Body of pancreas (tissue), 4 donors: ENCODE results near the gene HAAO. TPM values are rescaled to one million over a fixed set of nuclear protein-coding genes. Genes with fewer than 3 reads are reported as not detected.

Source experiments
- ATAC-seq: fragments of 150-250 bp; one replicate; pipeline ENCODE4 v1.9.1; 2016
- DNase-seq, 4 donors: peaks; one replicate each; pipeline ENCODE4 v3.0.0-alpha.2; 2019
- H3K27ac ChIP-seq, 4 donors: fragments of 200-600 bp; sonication (generic); 1 replicate in 3 of 4; 2 replicates in 1 of 4; pipeline versions ENCODE4 v1.5.1 to v1.6.1; 2016 to 2019; ENCODE audit warnings: mild to moderate bottlenecking in 1 of 4, mixed read lengths in 1 of 4, moderate library complexity in 1 of 4
- H3K27me3 ChIP-seq, 2 donors: fragments of 200-600 bp; sonication (generic); one replicate each; pipeline ENCODE4 v1.6.0; 2016; ENCODE audit warnings: mild to moderate bottlenecking in 1 of 2
- H3K36me3 ChIP-seq, 2 donors: fragments of 200-600 bp; sonication (generic); replicated peaks in 1 of 2; 2 replicates each; pipeline ENCODE4 v1.5.1; 2016; ENCODE audit warnings: low read depth in 2 of 2; ENCODE audit not compliant: insufficient read depth in 1 of 2
- H3K4me1 ChIP-seq: fragments of 200-600 bp; sonication (generic); one replicate; pipeline ENCODE4 v1.6.0; 2016
- H3K4me3 ChIP-seq, 2 donors: fragments of 200-600 bp; sonication (generic); 1 replicate in 1 of 2; 2 replicates in 1 of 2; pipeline ENCODE4 v1.5.1; 2016 to 2019
- H3K9me3 ChIP-seq, 3 donors: fragments of 200-600 bp; sonication (generic); 1 replicate in 2 of 3; 2 replicates in 1 of 3; pipeline ENCODE4 v1.5.1; 2016
- POLR2A ChIP-seq, 3 donors: fragments of 450-650 bp; IDR thresholded peaks; one replicate each; pipeline ENCODE4 v1.6.1; 2016; ENCODE audit warnings: antibody characterized with exemption in 3 of 3, mild to moderate bottlenecking in 2 of 3
- WGBS, 2 donors: methylation state at CpG; one replicate each; pipeline ENCODE4 v1.1.5; 2017; 5-methylcytosine and 5-hydroxymethylcytosine counted together
- intact Hi-C: fragments of 100-400 bp; cut with DNase I; formaldehyde crosslinking; loops from one replicate; pipeline ENCODE4 v1.15.1; 2023
- total RNA-seq, 2 donors: library from RNA; depleted of rRNA; stranded (reverse); fragments of >200 nt; gene quantifications; one replicate each; pipeline ENCODE4 v1.1.0, GENCODE V29; 2016
- TF ChIP-seq, protein P1 (sequence below), 7 experiments: fragments of 450-650 bp in 4 of 7; fragments of 200-600 bp in 3 of 7; sonication (generic) in 3 of 7; IDR thresholded peaks; one replicate each; pipeline ENCODE4 v1.5.1; 2016 to 2019; ENCODE audit warnings: antibody characterized with exemption in 7 of 7

HAAO gene
- total RNA-seq, 2 donors from 2014 or later: 30.3 to 30.9 TPM

DNA sequence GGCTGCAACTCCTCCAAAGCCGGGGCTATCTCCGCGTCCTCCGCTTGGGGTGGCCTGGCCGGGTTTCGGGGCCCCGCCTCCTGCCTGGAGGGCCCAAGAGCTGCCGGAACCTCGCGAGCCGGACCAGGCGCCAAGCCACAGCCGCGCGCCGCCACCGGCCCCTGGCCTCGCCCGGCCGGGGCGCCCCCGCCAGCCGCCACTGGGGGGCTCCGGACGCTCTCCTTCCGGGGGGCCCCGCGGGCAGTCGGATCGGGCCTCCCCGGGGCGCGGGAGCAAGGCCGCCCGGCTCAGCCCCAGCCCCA is 17.4 kb upstream of the HAAO start:
- intact Hi-C loops: no loop called here
- H3K36me3 ChIP-seq: no peaks in the 10 kb centered on the region
- peaks cover 23% of the 10 kb centered on the region for H3K4me1 ChIP-seq
- WGBS, 2 donors: 0% methylated on average over 4 to 16 of the region's 35 CpGs
- peak overlapping the region in 1 of 2 donors; percentile 13 for H3K4me3 ChIP-seq
- H3K27ac ChIP-seq: peak overlapping the region; percentile 96 to 99 (median 98)
- ATAC-seq (peak; percentile 76), DNase-seq (peak; percentile 85 to 88 (median 86))
- no peaks in the 10 kb centered on the region for H3K27me3 ChIP-seq
- no peaks in the 10 kb centered on the region for H3K9me3 ChIP-seq
- no peak for TF ChIP-seq POLR2A (IDR thresholded peaks at IDR 0.05)
- TF ChIP-seq, protein P1, sequence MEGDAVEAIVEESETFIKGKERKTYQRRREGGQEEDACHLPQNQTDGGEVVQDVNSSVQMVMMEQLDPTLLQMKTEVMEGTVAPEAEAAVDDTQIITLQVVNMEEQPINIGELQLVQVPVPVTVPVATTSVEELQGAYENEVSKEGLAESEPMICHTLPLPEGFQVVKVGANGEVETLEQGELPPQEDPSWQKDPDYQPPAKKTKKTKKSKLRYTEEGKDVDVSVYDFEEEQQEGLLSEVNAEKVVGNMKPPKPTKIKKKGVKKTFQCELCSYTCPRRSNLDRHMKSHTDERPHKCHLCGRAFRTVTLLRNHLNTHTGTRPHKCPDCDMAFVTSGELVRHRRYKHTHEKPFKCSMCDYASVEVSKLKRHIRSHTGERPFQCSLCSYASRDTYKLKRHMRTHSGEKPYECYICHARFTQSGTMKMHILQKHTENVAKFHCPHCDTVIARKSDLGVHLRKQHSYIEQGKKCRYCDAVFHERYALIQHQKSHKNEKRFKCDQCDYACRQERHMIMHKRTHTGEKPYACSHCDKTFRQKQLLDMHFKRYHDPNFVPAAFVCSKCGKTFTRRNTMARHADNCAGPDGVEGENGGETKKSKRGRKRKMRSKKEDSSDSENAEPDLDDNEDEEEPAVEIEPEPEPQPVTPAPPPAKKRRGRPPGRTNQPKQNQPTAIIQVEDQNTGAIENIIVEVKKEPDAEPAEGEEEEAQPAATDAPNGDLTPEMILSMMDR (IDR thresholded peaks at IDR 0.05): peak in 4 of 7 experiments; percentile 8 to 52 (median 40)

DNA sequence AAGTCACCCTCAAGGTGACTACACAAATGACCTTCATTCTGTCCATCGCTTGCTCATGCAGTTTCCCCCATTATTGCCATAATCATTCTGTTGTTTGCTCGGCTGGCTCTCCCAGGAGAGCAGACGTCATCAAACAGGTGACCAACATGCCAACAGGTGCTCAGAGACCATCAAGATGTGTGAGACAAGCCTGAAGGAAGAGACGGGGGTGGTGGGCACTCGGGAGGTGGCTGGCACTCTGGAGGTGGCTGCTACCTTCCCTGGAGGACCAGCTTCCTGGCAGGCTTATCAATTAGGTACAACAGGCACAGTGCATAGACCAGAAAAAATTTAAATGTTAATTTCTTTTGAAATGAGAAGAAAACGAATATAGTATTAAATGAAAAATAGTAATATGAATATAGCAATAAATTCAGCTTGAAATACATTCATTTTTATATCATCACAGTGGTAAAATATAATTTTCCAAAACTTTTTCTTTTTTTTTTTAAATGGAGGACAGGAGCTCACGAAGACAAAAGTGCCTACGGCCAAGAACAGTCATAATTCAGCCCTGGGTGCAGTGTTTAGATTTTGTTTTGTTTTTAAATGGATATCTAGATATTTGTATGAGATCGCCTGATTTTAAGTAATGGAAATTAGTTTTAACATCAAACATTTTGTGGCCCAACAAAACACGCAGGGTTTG is 16.9 kb upstream of the HAAO start:
- no peaks in the 10 kb centered on the region for H3K9me3 ChIP-seq
- TF ChIP-seq POLR2A (IDR thresholded peaks at IDR 0.05): peak in 2 of 3 donors; percentile 26 to 36
- TF ChIP-seq, protein P1 (IDR thresholded peaks at IDR 0.05): peak in 1 of 7 experiments; percentile 36
- H3K4me3 ChIP-seq: peak overlapping the region in 1 of 2 donors; percentile 13
- peak; percentile 50 to 82 (median 68) for DNase-seq
- H3K27ac ChIP-seq: peak overlapping the region; percentile 96 to 99 (median 98)
- H3K27me3 ChIP-seq: no peaks in the 10 kb centered on the region
- intact Hi-C loops: no loop called here
- peaks cover 23% of the 10 kb centered on the region for H3K4me1 ChIP-seq
- H3K36me3 ChIP-seq: no peaks in the 10 kb centered on the region
- WGBS, 2 donors: 12 to 13% methylated on average over 10 of the region's 10 CpGs
- peak; percentile 8 for ATAC-seq

DNA sequence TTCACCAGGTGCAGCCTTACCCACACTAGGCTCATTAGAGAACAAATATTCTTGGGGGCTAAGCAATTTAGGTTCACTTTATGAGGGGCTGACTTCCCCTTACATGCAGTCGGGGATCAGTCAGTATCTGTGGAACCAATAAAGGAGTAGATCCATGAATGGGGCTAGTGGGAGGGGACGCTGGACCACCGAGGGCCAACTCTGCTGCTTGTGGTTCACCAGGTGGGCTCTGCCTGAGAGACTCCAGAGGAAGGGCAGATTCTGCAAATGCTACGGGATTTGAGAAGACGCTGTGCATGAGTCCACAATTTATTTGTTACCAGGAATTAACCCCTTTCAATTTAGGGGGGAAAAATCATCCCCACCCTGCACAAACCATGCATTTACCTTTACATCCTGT is 15.9 kb upstream of the HAAO start:
- TF ChIP-seq, protein P1 (IDR thresholded peaks at IDR 0.05): no peak
- TF ChIP-seq POLR2A (IDR thresholded peaks at IDR 0.05): no peak
- 86 to 94% methylated on average over 5 of the region's 5 CpGs for WGBS, 2 donors
- Histone ChIP-seq H3K4me3 (no peak overlapping the region), H3K4me1 (peaks cover 23% of the 10 kb centered on the region), H3K27ac (peak overlapping the region in 3 of 4 donors; percentile 98 to 99 (median 98)), H3K27me3 (no peaks in the 10 kb centered on the region), H3K9me3 (no peaks in the 10 kb centered on the region), H3K36me3 (no peaks in the 10 kb centered on the region)
- intact Hi-C loops: no loop called here
- DNase-seq (no peak), ATAC-seq (no peak)

DNA sequence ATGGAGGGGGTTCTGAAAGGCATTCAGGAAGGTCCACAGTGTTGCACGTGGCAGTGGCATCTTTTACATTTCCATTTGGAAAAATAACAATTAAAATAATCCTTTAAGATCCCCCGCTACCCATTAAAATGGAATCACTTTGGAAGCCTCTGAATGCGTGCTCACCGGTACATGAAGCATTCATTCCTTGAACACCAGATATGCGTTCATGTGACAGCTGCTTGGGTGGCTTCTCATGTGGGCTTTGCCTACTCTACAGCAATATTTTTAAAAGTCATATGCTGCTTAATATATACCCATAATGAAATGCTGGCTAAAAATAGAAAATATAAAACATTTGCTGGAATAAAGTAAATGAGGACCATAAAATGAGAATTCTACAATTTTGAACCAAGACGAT is 14.4 kb upstream of the HAAO start:
- intact Hi-C loops: no loop called here
- Histone ChIP-seq H3K4me3 (no peak overlapping the region), H3K27me3 (no peaks in the 10 kb centered on the region), H3K27ac (no peak overlapping the region), H3K9me3 (no peaks in the 10 kb centered on the region), H3K4me1 (peaks cover 23% of the 10 kb centered on the region), H3K36me3 (no peaks in the 10 kb centered on the region)
- DNase-seq (no peak), ATAC-seq (no peak)
- WGBS, 2 donors: 87 to 91% methylated on average over 6 of the region's 6 CpGs
- TF ChIP-seq, protein P1 (IDR thresholded peaks at IDR 0.05): no peak

DNA sequence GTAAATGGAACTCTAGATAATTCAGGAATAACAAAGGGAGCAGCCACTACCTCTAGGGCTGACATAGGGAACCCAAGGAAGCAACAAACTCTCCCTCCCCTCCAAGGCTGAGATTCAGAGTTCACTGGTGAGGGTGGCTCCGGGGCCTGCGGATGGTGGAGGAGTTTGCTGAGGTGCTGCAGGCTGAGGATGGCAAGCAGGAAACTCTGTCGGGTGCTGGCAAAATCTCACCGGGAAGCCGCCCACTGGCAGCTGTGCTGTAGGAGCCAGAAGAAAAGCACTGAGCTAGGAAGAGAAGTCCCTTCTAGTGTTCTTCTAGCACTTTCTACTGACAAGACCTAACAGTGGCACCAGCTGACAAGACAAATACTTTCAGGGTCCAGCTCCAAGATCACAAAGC is 12.5 kb upstream of the HAAO start:
- ATAC-seq (no peak), DNase-seq (no peak)
- no peak overlapping the region for H3K4me3 ChIP-seq
- peaks cover 13% of the 10 kb centered on the region for H3K4me1 ChIP-seq
- WGBS, 2 donors: 77 to 88% methylated on average over 5 of the region's 5 CpGs
- intact Hi-C loops: no loop called here
- H3K9me3 ChIP-seq: no peaks in the 10 kb centered on the region
- no peaks in the 10 kb centered on the region for H3K27me3 ChIP-seq
- H3K36me3 ChIP-seq: no peaks in the 10 kb centered on the region
- H3K27ac ChIP-seq: no peak overlapping the region
- TF ChIP-seq POLR2A (IDR thresholded peaks at IDR 0.05): no peak
- TF ChIP-seq, protein P1 (IDR thresholded peaks at IDR 0.05): no peak
